GM19397 (cell line): Measurements from ENCODE around the gene PLA2G2A.
"Not testable (repeated sequence)": the region's sequence is repeated elsewhere in the genome, so short reads cannot be mapped to it uniquely, and the experiment has no call there.

Source experiments
- ATAC-seq: cut with Tn5 transposase; IDR thresholded peaks from one replicate; pipeline ENCODE4 v1.9.1; 2021; ENCODE audit warnings: mild to moderate bottlenecking, moderate library complexity; ENCODE audit not compliant: unreplicated experiment

PLA2G2A gene

GRCh38 chr1:19934336-19934735, 45.1 kb downstream of the PLA2G2A start:
- no peak for ATAC-seq

- no peak for ATAC-seq
These were observed 46.6 kb downstream of the PLA2G2A start for GRCh38 chr1:19932866-19933265.

DNA sequence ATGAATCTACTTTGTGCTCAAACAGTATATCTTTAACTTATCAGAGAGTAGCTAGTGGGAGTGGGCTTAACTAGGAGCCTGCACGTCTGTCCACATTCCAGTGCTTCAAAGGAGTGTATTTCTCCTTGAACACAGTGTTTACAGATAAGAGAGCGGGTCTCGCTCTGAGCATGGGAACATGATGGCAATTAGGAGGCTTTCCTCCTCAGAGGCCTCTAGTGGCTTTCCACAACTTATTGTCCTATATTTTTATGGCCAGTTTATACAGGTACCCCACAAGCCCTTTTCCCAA, 52.3 kb downstream of the PLA2G2A start:
- ATAC-seq: not testable (repeated sequence)

- no peak for ATAC-seq
These were observed 52.9 kb downstream of the PLA2G2A start for GRCh38 chr1:19926296-19927129.
